GM13976 (cell line): ENCODE measurements around the gene RBM45.

ENCODE experiments used
- DNase-seq: peaks from one replicate; pipeline ENCODE4 v3.0.0; 2012; ENCODE audit warnings: low spot score
- CTCF ChIP-seq: IDR thresholded peaks from 2 replicates; pipeline ENCODE4 v1.5.1; 2012; ENCODE audit warnings: borderline replicate concordance, mild to moderate bottlenecking; ENCODE audit not compliant: insufficient read depth; ENCODE audit errors: extremely low read depth, missing control alignments, control extremely low read depth
- in situ Hi-C: fragments of 300-500 bp; cut with MboI; formaldehyde crosslinking; loops from one replicate; pipeline ENCODE4 v1.12.0; 2022; ENCODE audit warnings: low sequenced_read_pairs, mixed read lengths, inconsistent platforms; ENCODE audit not compliant: unreplicated experiment

Gene RBM45

DNA sequence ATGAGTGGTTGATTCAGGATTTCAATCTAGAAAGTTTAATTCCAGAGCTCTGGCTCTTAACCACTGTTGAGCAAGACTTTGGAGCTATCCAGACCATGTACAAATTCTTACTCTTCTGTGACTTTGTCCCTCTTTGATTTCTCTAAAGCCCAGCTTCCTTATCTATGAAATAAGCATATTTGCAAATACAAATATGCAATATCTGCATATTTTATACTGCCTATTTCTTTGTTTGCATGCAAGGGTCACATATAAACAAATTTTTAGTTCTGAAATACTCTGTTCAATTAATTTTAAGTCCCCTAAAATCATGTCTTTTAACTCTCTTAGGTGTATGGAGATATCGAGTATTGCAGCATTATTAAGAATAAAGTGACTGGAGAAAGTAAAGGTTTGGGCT, 5.5 kb downstream of the RBM45 start:
- in situ Hi-C loops = loop anchor here (10.0 to 25.0 kb wide), 2 partner anchors 157 to 295 kb away; no protein-coding TSS in a partner anchor
- TF ChIP-seq CTCF = no peak

GRCh38 chr2:178119179-178119922, 7.1 kb downstream of the RBM45 start:
- in situ Hi-C loops = loop anchor here (10.0 to 25.0 kb wide), 2 partner anchors 155 to 293 kb away; no protein-coding TSS in a partner anchor
- no peak for DNase-seq
- TF ChIP-seq CTCF = no peak

More for the DNA sequence above, 5.5 kb downstream of the RBM45 start:
- no peak for DNase-seq

GRCh38 chr2:178123163-178123562, 10.9 kb downstream of the RBM45 start:
- TF ChIP-seq CTCF = no peak
- DNase-seq = no peak
- in situ Hi-C loops = loop anchor here (25.0 kb wide), 1 partner anchor 289 kb away; no protein-coding TSS in a partner anchor

DNA sequence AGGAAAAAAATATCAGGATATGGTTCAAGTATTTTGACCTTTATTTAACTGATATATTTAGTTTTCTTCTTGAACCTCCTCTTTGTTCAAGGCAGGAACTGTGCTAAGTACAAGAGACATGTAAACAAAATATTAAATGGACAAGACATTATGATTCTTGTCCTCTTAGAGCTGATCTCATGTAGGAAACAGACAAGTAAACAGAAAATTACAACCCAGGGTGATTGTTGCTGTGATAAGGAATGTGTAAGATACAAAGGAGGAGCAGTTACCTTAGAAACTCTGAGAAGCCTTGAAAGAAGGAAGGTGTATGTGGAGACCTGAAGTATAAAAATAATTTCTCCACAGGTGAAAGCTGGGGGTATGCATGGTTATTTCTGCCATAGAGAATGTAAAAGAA, 12.9 kb downstream of the RBM45 start:
- DNase-seq = no peak
- in situ Hi-C loops = no loop called here
- TF ChIP-seq CTCF = no peak

- TF ChIP-seq CTCF = no peak
- no peak for DNase-seq
- in situ Hi-C loops = no loop called here
Observed at GRCh38 chr2:178125862-178126261, 13.6 kb downstream of the RBM45 start.

GRCh38 chr2:178128836-178129630, 16.8 kb downstream of the RBM45 start:
- in situ Hi-C loops = no loop called here
- DNase-seq = no peak
- TF ChIP-seq CTCF = no peak
